GM21786 (cell line): ENCODE results near the gene LSG1.

Source experiments
- ATAC-seq: cut with Tn5 transposase; IDR thresholded peaks from one replicate; pipeline ENCODE4 v1.9.1; 2021; ENCODE audit not compliant: unreplicated experiment

Gene LSG1

GRCh38 chr3:194671900-194672808 lies at the start of gene LSG1:
LSG1 (minus strand) TSS chr3:194672191; CDS start chr3:194672162, 29 bp downstream.
- peak; percentile 88 for ATAC-seq

GRCh38 chr3:194720048-194720447 lies 48.1 kb upstream of the LSG1 start:
- no peak for ATAC-seq

GRCh38 chr3:194718079-194718478 lies 46.1 kb upstream of the LSG1 start:
- ATAC-seq: no peak

GRCh38 chr3:194715022-194715800 lies 43.2 kb upstream of the LSG1 start:
- ATAC-seq: no peak

- ATAC-seq: no peak
Measured at GRCh38 chr3:194714564-194714963, 42.6 kb upstream of the LSG1 start.

- ATAC-seq: no peak
Measured at GRCh38 chr3:194714137-194714455, 42.1 kb upstream of the LSG1 start.

GRCh38 chr3:194713299-194714136 lies 41.5 kb upstream of the LSG1 start:
- no peak for ATAC-seq

GRCh38 chr3:194711913-194712312 lies 39.9 kb upstream of the LSG1 start:
- ATAC-seq: no peak

- ATAC-seq: no peak
Measured at GRCh38 chr3:194711286-194711685, 39.3 kb upstream of the LSG1 start.

GRCh38 chr3:194707147-194707540 lies 35.2 kb upstream of the LSG1 start:
- no peak for ATAC-seq

GRCh38 chr3:194705761-194706160 lies 33.8 kb upstream of the LSG1 start:
- no peak for ATAC-seq

GRCh38 chr3:194705227-194705626 lies 33.2 kb upstream of the LSG1 start:
- ATAC-seq: no peak

GRCh38 chr3:194702545-194702944 lies 30.6 kb upstream of the LSG1 start:
- ATAC-seq: no peak

GRCh38 chr3:194696702-194697101 lies 24.7 kb upstream of the LSG1 start:
- ATAC-seq: no peak

GRCh38 chr3:194691481-194692283 lies 19.7 kb upstream of the LSG1 start:
- ATAC-seq: peak; percentile 68

GRCh38 chr3:194690501-194691372 lies 18.7 kb upstream of the LSG1 start:
- no peak for ATAC-seq

- no peak for ATAC-seq
Measured at GRCh38 chr3:194689493-194689944, 17.5 kb upstream of the LSG1 start.

GRCh38 chr3:194688946-194689345 lies 17.0 kb upstream of the LSG1 start:
- ATAC-seq: no peak

- ATAC-seq: no peak
Measured at GRCh38 chr3:194688200-194688740, 16.3 kb upstream of the LSG1 start.
